DMS53 (cell line): ENCODE results near the gene BTBD9.
"Not testable (repeated sequence)": the region's sequence is repeated elsewhere in the genome, so short reads cannot be mapped to it uniquely, and the experiment has no call there.

Experiments
- DNase-seq: peaks from one replicate; lab custom pipeline; 2025; lab: John Stamatoyannopoulos, UW

BTBD9 gene

DNA sequence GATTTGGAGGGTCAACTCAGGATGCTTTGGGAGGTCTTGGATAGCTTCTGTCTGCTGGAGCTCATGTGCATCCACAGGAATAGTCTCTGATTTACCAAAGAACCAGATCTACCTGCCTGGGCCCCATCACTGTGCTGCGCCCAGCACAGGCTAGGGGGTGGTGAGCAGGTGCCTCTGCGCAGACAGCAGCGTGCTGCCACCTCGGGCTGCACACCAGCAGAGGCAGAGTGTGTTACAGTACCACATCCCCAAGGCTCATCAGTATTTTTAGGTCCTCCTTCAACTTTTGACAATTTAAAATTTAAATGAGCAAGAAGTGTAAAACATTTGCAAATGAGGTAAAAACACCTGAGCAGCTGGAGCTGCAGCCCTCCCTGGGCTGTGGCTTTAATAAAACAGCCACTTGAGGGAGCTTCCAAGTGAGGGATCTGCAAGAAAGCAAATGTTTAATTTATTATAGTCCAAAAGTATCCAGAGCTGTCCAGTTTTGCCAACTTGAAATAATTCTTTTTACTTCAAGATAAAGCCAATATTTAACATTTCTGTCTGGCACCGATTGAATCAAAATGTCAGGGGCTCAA lies 495.3 kb downstream of the BTBD9 start:
- no peak for DNase-seq

DNA sequence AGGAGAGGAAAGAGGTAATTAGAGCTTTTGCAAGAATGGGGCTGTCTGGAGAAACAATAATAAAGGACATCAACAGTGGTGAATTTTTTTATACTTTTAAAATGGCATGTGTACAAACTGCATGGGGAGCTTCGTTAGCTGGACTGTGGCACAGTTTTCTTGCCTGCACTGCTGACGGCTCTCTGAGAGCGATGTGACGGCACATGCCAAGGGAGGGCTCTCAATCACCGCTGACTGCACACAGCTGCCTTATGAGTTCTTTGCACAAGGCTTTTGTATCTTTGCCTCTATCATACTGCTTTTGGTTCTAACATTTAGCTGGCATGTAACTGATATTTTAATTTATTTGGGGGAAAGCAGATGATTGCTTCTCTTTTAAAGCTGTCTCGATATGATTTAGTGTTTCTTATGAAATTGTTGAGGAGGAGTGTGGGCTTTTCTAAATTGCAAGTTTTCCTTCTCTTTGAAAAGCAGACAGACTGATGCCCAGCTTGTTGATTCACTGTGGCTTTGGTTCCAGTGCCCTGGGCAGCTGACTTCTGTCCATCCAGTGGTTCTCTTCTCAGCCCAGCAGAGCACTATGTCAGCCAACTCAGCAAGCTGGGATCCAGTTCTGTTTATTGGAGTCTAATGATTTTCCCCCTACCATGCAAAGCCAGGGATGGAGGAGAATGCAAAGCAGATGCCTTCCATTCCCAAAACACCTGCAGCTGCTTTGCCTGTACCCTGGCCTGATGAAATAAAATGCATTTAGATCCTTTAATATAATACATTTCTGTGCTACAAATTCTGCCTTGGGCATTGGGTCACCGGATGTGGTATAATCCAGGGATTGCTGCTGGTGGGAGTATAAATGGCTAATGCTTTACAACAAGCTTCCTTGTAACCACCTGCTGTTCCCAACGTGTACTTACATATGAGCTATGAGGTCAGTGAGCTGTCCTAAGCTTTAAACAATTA lies 496.3 kb downstream of the BTBD9 start:
- DNase-seq: no peak

DNA sequence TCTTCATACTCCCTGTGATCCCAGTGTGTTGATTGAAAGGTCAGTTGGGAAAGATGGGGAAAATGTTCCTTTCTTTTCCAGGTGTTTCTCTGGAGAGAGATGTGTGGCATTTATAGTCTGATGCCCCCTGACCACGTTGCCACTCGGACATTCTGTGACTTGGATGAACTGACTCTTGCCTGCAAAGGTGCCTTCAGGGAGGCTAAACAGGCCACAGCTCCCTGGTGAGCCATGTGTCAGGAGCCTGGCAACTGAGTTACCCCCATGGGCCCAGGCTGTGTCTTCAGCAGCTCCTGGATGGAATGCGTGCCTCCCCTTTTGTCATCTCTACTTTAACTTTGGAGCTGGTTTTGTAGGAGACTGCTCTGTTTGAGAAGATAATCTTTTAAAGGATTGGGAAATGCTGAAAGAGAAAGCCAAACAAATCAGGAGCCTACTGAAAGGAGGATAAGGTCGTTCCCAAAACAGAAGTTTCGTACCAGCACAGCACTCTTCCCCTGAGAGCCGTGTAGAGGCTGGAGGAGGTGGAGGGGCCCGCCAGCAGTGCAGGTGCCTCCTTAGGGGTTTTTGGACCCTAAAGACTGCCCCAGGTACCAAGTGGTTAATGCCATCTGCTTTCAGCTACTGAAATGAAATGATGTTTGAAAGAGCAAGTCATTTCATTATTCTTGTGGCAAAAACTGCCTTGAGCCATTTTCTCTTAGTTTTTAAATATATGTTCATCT lies 497.4 kb downstream of the BTBD9 start:
- no peak for DNase-seq

DNA sequence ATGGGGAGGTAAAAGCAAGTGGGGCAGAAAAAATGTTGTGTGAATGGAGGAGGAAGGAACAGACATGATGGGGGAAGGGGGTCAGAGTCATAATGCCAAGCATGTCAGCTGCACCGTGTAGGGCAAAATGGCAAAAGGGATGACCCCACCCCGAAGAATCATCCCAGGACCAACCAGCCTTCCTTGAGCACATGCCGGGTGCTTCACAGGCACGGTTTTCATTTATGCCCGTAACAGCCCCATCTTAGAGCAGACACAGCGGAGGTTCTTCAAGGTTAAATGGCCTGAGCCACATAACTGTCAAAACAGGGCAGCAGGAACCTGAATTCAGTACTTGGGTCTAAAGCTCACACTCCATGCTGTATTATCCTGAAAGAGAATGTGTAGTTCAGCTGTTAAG lies 498.0 kb downstream of the BTBD9 start:
- DNase-seq: no peak

DNA sequence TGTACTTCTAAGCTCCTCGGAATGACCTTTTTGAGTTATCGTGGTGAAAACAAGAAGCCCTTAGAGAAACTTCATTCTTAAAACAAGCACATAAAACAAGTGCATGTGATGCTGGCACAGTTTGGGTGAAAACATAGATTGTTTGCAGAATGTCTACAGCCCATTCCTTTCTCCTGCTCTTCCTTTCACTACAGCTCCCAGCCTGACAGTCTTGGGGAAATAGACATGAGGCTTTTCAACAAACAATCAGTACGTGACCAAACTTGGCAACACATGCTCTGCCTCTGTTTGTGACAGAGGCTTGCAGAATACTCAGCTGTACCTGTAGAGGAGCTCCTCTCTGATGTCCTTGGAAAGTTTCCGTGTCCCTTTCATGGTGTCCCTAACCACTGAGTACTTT lies 498.6 kb downstream of the BTBD9 start:
- DNase-seq: no peak

DNA sequence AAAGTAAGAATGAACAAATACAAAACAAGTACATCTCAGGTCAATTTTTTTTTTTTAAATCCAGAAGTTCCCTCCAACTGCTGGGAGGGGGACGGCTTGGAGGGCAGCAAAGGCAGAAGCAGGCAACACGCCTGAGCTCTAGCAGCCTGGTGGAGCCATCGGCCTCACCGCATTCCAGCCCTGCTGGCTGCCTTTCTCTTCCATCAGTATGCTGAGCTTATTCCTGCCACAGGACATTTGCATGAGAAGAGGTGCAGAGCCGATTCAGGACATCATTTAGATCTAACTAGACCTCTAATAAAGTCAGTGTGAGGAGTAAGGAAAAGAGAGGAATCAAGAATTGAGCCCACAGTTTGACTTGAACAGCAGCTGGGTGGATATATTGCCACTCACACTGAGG lies 501.4 kb downstream of the BTBD9 start:
- DNase-seq: no peak

DNA sequence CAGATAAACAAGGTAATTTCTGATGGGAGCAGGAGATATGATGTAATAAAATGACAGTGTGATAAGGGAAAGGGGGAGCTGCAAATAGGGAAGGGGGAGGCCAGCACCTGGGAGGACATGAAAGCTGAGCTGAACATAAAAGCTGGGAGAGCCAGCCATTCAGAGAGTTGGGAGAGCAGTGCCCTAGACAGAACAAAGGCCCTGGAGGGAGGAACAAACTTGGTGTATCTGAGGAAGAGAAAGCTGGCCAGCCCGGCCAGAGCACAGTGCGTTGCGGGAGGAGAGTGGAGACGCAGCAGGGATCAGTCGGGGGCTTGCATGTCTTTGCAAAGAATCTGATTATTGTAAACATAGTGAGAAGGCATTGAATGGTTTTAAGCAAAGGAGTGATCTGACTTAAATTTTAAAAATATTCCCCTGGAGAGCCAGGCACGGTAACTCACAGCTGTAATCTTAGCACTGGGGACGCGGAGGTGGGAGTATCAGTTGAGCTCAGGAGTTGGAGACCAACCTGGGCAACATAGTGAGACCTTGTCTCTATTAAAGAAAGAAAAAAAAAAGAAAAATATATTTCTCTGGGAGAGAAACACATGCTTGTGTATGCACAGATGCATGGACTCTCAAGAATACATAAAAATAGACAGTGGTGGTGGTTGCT lies 502.0 kb downstream of the BTBD9 start:
- no peak for DNase-seq

DNA sequence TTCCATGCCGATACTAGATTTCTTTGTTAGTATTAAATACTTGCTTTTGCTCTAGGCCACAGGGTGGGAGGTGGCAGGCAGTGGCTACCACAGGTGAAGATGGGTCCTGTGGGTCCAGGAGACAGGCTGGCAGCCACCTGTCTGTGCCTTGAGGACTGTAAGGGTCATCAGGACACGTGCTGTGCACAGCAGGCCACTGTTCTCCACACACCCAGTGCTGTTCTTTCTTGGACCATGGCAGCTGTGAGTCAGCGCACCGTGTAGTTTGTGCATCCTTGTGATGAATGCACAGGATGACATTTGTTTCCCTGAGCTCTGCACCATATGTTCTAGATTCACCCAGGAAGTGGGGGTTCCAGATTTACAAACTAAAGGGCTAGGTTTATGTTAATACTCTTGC lies 503.2 kb downstream of the BTBD9 start:
- no peak for DNase-seq

DNA sequence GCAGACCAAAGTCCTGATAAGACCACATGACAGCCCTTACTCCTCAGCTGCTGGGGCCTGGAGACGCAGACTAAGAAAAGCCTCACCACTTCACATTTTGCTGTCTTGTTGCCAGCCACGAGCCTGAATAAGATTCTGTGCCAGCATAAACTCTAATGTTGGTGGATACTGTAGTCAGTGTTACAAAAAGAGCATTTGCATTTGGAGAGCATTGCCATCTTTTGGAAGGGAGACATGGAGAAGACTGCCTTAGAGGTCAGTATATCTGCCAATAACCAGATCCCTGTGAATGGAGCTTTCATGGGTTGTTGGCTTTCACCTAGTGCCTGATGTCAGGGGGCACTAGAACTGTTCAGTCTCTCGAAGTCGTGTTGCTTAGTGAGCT lies 505.0 kb downstream of the BTBD9 start:
- DNase-seq: no peak

DNA sequence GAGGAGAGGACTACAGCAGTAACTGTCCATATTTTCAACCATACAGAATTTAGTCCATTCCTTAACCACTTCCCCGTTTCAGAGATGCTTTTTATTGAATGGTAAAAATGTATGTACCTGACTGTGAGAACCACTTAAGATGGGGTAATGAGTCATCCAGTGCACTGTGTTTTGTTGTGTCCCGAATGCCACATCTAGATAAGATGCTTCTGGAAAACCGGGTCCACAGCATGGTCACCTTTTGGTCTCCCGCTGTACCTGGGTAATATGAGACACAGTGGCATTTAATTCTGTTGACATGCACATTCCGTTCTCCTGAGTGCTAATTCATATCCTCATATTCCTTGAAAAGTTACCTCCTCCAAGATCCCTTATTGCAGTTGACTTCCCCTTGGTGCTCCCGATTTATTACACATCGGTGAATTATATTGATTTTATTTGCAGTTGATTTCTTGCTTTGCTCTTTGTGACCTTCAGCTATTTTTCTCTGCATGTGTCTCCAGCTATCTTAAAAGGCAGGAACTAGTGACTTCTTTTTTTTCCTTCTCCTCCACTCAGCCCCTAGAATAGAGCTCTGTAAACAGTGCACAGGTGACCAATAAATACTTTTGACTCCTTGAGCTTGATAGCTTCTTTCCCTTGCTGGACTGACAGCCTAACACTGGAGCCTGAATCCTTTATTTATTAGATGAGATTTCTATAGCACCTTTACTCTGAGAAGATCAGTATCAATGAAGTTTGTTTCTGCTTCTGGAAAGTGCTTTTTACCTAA lies 505.6 kb downstream of the BTBD9 start:
- DNase-seq: no peak

DNA sequence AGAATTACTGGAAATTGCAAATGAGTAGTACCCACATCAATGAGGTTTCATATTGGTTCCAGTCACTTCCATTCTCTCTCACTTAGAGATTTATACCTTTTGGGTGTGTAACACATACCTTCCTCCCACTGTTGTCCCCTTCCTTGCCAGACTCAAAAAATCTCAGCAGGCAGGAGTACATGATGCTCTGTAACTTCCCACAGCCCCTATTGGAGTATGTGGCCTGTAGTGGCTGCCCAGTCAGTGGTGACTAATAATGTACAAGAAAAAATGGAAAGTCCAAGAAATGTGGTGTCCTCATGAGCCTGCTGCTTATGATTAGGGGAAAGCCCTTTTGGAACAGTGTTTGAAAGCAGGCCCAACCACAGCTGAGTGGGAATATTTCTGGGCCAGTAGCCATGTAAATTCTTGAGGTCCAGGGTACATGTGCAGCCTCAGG lies 508.2 kb downstream of the BTBD9 start:
- no peak for DNase-seq

DNA sequence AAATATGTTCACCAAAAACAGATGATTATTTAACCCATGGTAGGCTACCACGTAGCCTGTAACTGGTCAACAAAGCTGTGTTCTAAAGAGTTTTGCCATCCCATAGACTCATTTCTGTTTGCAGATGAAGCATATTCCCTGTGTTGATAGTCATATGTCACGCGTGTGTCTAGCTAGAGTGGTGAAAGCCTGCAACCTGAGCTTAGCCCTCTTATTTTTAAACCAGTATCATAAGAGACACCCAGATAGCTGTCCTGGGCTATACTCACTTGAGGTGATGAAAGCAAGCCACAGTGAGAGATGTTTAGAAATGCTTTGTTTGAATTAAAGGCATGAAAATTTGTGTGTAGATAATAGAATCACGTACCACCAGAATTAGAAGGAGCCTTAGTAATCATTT lies 512.4 kb downstream of the BTBD9 start:
- no peak for DNase-seq

DNA sequence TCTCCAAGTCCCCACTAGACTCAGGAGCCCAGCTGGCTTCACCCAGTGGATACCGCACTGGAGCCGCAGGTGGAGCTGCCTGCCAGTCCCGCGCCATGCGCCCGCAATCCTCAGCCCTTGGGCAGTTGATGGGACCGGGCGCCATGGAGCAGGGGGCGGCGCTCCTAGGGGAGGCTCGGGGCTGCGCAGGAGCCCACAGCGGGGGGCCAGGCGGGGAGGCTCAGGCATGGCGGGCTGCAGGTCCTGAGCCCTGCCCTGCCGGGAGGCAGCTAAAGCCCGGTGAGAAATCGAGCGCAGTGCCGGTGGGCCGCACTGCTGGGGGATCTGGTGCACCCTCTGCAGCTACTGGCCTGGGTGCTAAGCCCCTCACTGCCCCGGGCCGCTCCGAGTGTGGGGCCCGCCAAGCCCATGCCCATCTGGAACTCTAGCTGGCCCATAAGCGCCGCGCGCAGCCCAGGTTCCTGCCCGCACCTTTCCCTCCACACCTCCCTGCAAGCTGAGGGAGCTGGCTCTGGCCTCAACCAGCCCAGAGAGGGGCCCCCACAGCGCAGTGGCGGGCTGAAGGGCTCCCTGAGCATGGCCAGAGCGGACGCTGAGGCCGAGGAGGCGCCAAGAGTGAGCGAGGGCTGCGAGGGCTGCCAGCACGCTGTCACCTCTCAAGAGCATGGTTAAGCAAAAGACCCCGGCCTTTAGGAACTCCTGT lies 515.4 kb downstream of the BTBD9 start:
- not testable (repeated sequence) for DNase-seq

DNA sequence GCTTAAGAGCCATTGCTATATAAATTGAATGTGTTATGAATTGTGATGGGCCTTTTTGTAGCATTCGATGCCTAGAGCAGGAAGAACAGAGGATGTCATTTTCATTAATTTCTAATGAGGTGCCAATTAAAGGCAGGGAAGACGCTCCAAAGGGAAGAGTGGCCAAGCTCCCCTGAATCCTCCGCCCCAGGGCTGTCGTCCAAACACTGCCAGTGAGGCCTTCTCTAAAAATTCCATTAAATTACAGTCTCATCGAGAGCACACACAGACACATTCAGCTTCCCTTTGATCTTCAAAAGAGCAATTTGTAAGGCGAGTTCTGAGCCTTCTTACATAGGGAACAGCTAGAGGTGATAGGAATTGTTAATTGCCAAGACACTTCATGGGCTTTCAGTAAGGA lies 520.2 kb downstream of the BTBD9 start:
- DNase-seq: no peak

DNA sequence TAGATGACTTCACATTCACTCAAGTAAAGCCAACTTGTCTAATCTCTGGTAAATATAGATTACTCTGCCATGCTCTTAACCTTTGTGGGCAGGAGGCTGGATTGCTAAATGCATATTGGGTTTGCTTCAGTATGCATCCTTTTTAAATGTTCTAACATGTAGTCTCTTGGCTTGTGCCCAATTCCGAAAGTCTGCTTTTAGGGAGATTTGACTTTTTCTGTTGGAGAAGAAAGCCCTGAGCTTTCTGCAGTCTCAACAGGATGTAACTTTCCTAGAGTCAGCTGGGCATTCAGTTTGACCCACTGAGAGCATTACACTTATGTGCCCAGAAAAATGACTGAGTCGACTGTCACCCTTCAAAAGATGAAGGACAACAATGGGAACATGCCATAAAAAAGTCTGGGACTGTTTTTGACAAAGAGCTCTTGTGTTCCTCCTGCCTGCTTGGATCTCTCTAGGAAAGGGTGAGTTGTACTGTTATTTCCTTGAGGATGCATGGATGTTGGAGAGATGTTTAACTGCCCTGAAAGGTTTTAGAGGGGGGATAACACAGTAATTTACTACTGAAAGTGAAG lies 520.9 kb downstream of the BTBD9 start:
- DNase-seq: no peak
